Stimulated activated CD8-positive, alpha-beta memory T cell treated with anti-CD3 and anti-CD28 coated beads, Interleukin-15, amount 100 ng/mL, for 48 hours (primary cell): ENCODE measurements around the gene KIF16B.

Experiments
- DNase-seq, 2 donors: peaks; one replicate each; pipeline ENCODE4 v3.0.0-alpha.2; 2020; ENCODE audit warnings: low read depth in 2 of 2

KIF16B gene

DNA sequence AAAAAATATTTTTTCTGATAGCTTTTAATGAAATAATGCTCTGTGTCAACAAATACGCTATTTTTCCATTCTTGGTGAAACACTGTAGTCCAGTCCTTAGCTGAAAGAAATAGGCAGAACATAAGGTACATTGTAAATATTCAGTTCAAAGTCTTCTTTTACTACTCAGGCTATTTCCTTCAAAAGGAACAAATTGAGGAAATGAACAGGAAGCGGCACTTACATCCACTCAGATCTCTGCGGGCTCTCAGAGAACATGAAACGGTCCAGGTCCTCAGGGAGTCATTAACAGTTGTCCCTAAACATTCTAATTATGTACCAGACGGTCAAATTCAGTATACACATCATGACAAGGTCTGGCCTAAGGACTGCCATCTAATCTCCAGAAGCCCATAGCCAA is 212.6 kb downstream of the KIF16B start:
- DNase-seq, result no peak

DNA sequence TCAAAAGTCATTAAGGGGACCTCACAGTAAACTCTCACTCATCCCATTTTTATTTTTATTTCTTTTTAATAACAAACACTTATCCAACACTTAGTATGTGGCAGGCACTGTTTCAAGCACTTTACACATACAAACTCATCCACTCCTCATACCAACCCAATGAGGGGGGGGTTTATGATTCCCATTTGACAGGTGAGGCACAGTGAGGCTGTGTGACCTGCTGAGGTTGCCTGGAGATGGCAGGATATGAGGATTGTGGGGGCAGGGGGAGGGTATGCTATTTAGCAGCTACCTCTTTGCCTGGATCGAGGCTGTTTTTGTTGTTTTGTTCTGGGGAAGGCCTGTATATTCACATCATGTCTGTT is 219.8 kb downstream of the KIF16B start:
- DNase-seq, result no peak

DNA sequence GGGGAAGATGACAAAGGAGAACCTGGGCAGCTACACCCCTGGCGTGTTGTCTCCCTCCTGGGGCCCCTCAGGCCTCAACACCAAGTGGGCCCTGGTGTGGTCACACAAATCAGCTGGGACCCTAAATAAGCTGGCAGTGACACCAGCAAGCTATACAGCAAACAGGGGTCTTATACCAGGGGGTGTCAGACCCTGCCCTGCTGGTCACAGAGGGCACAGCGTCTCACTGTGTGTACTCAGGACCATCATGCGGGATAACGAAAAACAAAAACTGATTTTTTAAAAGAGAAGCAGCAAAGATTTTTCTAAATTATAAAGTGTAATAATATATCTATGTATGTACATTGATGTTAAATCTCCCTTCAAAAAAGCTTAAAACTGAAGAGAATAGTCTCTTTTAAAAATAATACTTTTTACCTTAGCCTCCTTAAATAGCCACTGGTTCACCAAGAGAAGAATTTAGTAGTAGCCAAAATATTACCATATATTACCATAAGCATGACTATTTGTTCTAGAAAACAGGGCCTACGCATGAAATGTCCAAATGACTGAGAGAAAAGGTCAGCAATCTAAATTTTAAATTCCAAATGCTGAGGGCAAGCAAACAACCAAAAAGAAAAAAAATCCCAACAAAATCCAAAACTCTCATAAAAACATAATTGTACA is 220.4 kb downstream of the KIF16B start:
- DNase-seq, result no peak

DNA sequence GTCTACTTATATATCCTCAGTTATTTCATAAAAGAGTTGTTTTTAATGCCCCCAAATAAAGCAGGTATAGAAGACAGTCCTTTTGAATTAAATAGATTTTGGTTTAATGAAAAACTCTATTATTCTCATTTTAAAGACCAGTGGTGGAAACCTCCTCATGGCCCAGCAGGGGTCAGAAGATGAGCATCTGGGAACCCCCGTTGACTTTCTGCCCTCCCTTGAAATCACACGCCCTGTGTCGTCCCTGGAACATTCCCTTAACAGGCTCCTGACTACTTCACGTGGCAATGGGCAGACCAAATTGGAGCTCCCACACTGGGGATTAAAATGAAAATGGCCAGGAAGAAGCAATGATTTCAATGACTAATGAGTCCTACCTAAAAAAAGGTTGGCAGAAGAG is 220.9 kb downstream of the KIF16B start:
- no peak for DNase-seq

DNA sequence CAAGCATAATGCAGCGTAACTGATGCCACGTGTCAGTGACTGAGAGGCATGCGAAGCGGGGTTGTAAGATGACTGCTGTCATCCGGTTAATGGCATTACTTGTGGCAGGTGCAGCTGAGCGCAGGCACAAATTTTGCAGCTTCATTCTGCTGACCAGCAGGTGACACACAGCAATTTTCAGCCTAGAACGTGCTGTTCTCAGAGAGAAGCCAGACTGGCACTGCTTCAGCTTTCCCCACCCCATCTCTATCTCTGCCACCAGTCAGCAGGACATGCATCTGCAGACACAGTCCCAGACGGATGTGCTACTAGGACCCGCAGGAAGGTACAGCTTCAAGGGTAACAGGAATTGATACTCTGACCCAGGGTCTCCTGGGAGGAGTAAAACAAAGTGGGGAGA is 221.8 kb downstream of the KIF16B start:
- DNase-seq, result no peak

DNA sequence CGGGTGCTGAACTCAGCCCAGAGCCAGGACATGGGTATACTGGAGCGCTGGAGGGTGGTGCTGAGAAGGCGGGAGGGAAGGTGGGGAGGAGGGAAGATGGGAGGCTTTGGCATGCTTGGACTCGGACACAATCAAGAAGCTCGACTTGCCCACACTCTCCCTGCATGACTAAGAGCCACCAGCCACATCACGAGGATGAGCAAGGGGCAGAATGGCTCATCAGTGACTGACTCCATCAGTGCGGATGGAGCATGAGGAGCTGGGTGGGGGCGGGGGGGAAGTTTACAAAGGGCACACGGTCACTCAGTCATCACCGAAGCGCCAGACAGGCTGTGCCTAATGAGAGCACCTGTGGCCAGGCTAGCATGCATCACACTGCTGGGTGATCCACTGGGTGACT is 222.8 kb downstream of the KIF16B start:
- DNase-seq, result no peak

DNA sequence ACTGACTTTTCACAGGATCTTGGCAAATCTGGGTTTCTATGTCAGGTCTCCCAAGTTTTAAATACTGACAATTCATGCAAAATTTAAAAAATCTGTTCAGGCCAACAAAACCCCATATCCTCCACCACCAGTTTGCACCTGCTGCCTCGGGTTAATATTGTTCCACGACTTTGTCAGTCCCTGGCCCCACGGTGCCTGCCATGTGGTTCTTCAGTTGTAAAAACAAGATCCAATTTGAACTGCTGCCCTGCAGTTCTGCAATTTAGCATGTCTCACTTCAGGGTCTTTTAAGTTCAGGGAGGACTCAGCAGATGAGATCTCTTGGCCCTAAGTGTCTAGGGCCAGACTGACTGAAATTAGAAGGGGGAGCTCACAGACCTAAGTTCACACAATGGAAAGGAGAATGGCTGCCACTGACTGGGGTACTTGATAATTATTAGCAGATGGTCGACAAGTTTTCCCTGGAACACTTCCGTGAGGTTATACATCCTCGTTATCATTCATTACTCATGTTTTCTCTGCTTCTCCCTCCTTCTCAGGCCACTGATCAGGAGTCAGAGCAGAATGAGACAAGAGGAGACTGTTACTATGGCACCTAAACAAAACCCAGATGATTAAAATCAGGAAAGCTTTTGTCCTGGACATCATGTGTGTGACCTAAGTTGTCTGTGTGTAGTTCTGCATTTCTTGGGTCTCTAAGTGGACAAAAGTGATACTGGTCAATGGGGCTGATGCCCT is 223.6 kb downstream of the KIF16B start:
- no peak for DNase-seq

DNA sequence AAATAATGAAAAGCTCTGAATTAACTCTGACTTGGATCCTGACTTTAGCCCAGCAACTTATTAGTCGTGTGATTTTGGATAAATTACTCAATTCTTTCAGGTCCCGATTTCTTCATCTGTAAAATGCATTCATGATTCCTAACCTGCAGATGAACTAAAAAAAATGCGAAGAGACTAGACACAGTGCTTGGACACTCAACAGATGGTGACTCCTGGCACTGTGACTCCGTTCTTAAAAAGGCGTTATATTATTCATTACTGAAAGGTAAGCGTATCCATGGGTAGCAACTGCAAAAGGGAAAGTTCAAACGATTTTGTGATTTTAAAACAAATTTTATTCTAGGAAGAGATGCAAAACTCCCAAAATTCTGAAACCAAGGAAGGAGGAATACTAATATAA is 226.3 kb downstream of the KIF16B start:
- DNase-seq, result no peak

DNA sequence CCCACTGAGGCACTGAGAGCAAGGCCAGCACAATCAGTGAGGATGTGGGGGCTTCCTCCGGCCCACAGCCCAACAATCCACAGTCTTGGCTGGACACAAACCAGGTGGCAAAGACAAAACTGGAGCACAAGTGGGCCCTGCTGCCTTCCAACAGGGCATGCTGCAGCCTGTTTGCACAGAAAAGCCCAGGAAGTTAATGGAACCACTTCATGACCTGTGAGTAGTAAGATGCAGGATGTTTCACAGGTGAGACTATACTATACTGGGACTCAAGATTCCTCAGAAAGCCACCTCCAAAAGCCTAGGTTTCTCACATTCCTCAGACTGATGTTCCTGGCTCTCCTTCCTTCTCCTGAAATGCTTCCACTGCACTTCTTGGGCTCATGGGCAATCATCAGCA is 235.5 kb downstream of the KIF16B start:
- no peak for DNase-seq

DNA sequence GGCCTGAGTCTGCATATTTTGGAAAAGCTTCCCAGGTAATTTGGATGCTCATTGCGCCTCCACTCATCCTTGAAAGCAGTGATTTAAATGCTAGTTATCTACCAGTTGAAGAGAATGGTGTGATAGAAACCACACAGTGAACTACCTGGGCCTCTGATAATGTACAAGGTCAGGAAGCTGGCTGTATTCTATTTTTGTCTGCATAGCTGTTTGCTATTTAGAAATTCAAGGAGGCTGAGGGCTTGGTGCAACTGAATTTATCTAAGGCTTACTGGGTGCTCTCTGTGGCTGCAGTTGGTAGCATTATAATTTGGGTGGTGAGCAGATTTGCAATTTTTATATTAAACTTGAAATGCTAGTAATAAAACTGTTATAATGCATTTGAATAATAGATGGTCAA is 245.6 kb downstream of the KIF16B start:
- no peak for DNase-seq

DNA sequence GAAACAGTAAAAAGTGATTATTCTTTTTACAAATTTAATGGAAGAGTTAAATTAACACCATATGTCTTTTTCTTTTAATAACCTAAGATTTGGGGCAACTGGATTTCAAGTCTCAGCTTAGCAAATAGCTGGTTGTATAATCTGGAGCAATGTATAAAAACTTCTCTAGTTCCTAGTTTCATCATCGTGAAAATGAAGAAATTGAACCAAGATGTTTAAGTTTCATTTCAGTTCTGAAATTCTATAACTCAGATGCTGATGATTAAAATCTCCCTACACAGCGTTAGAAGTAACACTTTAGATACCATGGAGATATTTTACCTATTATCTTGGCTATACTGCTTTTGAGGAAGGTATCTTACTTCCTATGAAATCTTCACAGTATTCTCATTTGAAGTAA is 252.0 kb downstream of the KIF16B start:
- no peak for DNase-seq

DNA sequence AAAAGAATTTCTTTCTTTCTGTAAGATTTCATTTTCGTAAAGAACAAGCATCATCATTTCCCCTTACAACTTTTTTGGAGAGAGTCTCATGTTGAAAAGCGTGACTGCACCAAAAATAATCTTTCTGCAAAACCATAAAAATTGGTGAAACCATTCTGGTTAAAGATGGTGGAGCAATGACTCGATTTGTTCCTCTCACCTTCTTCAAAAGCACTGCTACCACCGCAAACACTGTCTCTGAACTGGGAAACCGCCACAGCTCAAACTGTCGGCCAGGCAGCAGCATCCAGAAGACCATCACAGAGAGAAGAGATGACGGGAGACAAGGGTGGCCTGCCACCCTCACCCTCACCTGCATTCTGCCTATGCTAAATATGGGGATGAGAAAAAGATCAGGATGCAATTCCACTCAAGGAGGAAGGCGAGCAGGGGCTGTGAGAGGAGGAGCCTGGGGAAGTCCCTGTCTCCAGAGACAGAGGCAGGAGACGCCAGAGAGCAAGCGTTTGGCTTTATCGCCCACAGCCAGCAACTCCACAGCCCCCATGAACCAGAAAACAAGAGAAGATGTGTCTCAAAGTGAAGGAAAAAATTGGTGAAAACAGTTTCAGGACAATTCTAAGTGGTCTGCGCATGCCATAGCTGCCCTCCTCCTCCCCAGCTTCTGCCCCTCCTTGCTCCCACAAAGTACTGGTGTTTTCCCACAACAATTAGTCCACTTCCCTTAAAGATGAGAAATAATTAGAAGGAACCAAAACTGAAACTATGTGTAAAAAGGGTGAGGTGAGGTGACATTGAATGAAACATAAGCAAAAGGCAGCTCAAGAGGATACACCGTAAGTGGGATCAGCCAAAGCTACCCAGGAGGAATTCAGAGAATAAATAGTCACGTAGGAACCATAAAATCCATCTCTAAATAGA is 255.5 kb downstream of the KIF16B start:
- DNase-seq, result no peak

DNA sequence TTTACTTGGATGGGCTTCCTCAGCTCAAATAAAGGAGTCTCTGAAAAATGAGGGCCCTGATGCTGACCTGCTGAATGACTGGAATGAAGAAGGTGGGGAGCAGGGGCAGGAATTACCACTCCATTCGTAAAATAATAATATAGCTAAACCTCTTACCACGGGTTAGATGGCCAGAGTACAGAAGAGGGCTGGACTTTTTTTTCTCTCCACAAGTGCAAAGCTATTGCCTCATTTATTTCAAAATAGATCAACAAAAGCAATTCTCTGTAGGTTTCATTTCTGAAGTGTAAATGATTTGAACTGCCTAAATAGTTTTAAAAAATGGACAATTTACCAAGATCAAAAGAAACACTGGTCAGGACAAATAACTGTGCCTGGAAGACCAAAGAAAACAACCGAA is 256.7 kb downstream of the KIF16B start:
- DNase-seq, result no peak

DNA sequence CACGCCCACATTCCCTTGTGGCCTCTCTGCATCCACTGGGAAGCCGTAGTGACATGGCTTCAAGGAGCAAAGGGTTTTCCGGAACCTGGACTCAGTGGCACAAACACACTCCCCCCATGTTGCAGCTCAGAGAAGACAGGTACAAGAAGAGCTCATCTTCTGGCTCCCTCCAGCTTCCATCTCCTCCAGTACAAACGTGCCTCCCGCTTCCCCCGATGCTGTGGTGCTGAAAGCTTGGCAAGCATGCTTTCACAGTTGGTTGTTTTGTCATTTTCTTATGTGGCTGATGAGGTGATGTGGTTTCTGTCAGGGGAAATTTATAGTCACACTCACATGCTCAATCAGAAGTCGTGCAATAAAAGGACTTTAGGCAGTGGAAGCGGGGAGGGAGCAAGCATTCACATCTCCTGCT is 258.5 kb downstream of the KIF16B start:
- DNase-seq, result no peak

DNA sequence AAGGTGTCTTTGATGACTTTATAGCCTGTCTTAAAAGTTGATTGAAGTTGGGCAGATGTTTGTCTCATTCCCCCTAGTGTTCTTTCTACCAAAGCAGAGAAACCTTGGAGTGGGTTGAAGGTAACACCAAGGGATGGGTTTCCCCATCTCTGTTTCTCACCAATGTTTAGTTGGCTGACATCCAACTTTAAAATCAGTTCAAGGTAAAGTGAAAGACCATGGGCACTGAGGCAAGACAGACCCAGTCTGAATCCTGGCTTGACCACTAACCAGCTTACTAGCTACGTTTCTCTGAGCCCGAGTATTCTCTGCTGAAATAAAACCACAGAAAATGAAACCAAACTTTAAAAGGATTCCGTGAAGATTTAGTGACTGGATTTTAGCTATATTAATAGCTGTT is 258.9 kb downstream of the KIF16B start:
- DNase-seq, result no peak

DNA sequence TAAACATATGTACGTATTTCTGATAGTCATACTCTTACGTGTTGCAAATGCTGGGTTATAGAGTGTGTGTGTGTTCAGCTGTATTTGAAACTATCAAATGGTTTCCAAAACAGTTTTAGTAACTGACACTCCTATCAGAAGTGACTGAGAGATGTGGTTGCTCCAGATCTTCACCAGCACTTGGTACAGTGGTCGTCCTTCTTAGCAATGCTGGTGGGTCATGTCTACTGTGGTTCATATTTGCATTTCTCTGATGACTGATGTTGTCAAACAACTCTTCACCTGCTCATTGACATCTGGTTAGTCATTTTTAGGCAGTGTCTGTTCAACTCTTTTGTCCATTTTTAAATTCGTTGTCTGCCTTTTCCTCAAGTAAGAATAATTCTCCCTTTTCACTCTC is 259.3 kb downstream of the KIF16B start:
- DNase-seq, result no peak

DNA sequence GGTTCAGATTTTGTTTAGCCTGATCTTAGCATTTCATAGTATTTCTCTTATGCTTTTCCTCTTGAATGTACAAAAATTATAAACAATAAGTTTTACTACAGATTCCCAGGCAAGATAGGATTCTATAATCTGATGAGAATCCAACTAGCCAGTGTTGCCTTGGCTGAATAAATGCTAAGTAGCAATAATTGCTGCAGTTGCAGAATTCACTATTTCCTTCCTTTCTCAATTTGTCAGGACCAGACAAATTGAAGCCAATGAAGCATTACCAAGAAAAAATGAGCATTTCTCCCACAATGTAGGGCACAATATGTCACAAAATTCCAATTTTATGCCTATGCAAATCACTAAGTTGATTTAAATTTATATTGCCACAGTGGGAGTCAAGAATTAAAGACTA is 260.2 kb downstream of the KIF16B start:
- no peak for DNase-seq

DNA sequence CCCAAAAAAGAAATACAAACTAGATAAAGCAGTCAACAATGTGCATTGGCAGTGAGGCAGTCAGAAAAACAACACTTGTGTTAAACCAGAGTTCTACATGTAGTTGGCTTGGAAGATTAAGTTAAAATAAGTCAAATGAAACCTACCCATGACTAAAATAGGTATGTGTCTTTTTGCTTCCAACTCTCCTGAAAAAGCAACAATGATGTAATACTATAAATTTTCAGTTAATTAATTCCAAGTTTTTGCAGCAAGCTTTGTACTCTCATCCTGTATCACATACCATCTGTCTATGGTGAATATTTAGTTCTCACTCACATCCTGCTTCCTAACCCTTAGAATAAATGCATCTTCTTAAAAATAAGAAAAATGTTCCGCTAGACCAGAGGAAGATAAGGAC is 261.5 kb downstream of the KIF16B start:
- no peak for DNase-seq

DNA sequence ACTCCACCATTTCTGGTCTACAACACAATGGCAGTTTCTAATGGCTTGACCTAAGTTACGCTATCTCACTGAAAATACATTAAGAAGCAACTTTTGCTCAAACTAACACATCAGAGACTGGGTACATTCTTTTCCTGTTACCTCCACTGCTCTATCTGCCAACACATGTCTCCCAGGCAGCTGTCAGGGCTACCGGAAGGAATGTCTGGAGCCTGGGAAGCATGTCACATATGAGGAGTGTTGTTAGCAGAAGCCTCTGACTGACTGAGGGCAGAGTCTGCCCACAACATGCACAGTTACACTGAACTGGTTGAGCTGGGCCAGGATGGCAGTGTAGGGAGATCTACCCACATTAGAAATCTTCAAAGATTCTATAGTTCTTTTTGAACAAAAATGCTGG is 264.5 kb downstream of the KIF16B start:
- no peak for DNase-seq

DNA sequence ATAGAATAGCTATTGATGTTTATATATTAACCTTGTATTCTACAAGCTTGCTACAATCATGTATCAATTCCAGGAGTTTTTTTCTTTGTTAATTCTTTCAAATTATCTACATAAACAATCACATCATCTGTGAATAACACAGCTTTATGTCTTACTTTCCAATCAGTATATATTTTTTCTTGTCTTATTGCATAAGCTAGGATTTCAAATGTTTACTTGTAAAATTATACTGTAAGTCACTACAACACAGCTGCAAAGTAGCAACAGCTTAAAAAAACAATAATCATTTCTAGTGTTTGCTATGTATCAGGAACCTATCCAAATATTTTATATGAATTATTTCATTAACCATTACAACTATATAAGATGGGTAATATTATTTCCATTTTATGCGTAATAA is 270.4 kb downstream of the KIF16B start:
- no peak for DNase-seq

DNA sequence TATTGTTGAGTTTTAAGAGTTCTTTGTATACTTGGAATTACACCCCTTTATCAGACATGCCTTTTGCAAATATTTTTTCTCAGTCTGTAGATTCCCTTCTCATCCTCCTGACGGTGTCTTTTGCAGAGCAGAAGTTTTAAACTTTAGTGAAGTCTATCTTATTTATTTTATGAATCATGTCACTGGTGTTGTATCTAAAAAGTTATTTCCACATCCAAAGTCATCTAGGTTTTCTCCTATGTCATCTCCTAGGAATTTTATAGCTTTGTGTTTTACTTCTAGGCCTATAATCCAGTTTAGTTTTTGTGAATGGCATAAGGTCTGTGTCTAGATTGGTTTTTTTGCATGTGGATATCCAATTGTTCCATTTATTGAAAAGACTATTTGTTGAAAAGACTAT is 271.3 kb downstream of the KIF16B start:
- no peak for DNase-seq

DNA sequence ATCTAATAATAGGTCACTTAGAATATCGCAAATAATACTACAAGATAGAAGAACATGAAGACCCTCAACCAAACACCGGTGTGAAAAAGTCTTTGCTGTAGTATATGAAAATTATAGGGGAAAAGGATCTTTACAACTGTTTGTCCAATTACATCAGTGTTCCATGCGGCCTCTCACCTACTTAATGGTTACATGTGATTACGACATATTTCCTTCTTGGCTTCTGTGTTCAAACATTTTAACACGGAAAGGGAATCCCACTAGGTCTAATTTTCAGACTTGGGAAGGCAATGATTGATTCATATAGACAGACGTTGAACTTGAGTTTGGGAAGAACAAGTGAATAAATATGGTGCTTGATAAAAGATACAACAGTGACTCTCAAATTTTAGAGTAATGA is 273.4 kb downstream of the KIF16B start:
- DNase-seq, result no peak

DNA sequence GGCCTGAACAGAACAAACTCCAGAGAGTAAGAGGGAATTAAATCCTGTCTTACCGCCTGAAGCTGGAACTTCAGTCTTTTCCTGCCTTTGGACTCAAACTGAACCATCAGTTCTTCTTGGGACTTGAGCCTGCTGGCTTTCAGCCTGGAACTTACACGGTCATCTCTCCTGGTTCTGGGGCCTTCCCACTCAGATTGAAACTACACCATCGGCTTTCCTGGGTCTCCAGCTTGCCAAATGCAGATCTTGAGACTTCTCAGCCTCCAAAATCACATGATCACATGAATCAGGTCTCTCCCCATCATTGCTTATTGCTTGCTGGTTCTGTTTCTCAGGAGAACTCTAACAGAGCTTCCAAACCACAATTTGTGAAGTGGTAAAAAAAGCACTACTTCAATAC is 276.3 kb downstream of the KIF16B start:
- no peak for DNase-seq
